Karpas-422 (cell line): ENCODE data around the gene SKAP1. TPM values are rescaled to one million over a fixed set of nuclear protein-coding genes. Genes with fewer than 3 reads are reported as not detected.
"Not testable (repeated sequence)": the region's sequence is repeated elsewhere in the genome, so short reads cannot be mapped to it uniquely, and the experiment has no call there.

Source experiments
- DNase-seq: peaks from one replicate; pipeline ENCODE4 v3.0.0-alpha.2; 2015
- H2AFZ ChIP-seq: fragments of 200-600 bp; sonication (generic); 2 replicates; pipeline ENCODE4 v1.6.1; 2014; ENCODE audit warnings: antibody characterized with exemption, low read length, mixed read lengths
- H3K27ac ChIP-seq: fragments of 200-600 bp; sonication (generic); 2 replicates; pipeline ENCODE4 v1.5.1; 2014; ENCODE audit warnings: mild to moderate bottlenecking, low read length, moderate library complexity
- H3K27me3 ChIP-seq: fragments of 200-600 bp; sonication (generic); 2 replicates; pipeline ENCODE4 v1.6.1; 2014; ENCODE audit warnings: low read length, mixed read lengths
- H3K36me3 ChIP-seq: fragments of 200-600 bp; sonication (generic); 2 replicates; pipeline ENCODE4 v1.6.1; 2014; ENCODE audit warnings: low read length, mixed read lengths; ENCODE audit not compliant: insufficient read depth
- H3K4me1 ChIP-seq: fragments of 200-600 bp; sonication (generic); 2 replicates; pipeline ENCODE4 v1.6.1; 2014; ENCODE audit warnings: mild to moderate bottlenecking, low read length, mixed read lengths
- H3K4me2 ChIP-seq: fragments of 200-600 bp; sonication (generic); 2 replicates; pipeline ENCODE4 v1.6.1; 2014; ENCODE audit warnings: low read length, low read depth, mild to moderate bottlenecking; ENCODE audit not compliant: poor library complexity, severe bottlenecking
- H3K4me3 ChIP-seq: fragments of 200-600 bp; sonication (generic); 2 replicates; pipeline ENCODE4 v1.5.1; 2014; ENCODE audit warnings: mild to moderate bottlenecking, antibody characterized with exemption, low read length, mixed read lengths
- H3K79me2 ChIP-seq: fragments of 200-600 bp; sonication (generic); 2 replicates; pipeline ENCODE4 v1.6.1; 2014; ENCODE audit warnings: mild to moderate bottlenecking, low read length, mixed read lengths
- H3K9ac ChIP-seq: fragments of 200-600 bp; sonication (generic); 2 replicates; pipeline ENCODE4 v1.6.0; 2014; ENCODE audit warnings: low read length
- H3K9me2 ChIP-seq: fragments of 200-600 bp; sonication (generic), shearing (Covaris generic); replicated peaks from 2 replicates; pipeline ENCODE4 v1.6.0; 2014; ENCODE audit warnings: mild to moderate bottlenecking, low read length, moderate library complexity; ENCODE audit not compliant: insufficient read depth
- H3K9me3 ChIP-seq: fragments of 300-700, 200-600 bp; sonication (generic); 2 replicates; pipeline ENCODE4 v1.6.1; 2014; ENCODE audit warnings: low read length, mixed read lengths
- H4K20me1 ChIP-seq: fragments of 200-600 bp; sonication (generic); 2 replicates; pipeline ENCODE4 v1.6.1; 2014; ENCODE audit warnings: mild to moderate bottlenecking, antibody characterized with exemption, low read length, low read depth; ENCODE audit not compliant: insufficient read depth
- total RNA-seq: library from RNA; depleted of rRNA; stranded (reverse); fragments of >200 nt; shearing (Covaris generic); gene quantifications from 2 replicates; pipeline ENCODE4 v1.2.3, GENCODE V29; 2014; ENCODE audit warnings: low replicate concordance

Gene SKAP1
- total RNA-seq, 1 experiment from 2014 or later: 1.2 TPM

DNA sequence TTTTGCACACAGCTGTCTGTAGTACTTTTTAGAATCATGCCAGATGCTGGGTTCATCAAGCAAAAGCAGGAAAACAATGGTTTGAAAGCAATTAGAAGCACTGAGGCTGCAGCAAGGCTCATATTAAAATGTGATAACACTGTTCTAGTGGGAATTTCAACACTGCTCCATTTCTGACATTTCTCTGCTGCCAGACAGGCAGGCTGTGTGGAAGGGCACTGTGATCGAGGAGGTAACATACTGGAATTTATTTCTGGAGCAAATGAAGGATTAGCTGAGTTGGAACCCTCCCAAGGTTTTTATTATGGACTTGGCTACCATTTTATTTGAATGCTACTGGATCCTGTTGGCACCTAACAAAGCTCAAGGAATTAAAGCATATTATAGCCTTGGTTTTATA, 66.9 kb downstream of the SKAP1 start:
- no peak overlapping the region for H3K4me2 ChIP-seq
- H2AFZ ChIP-seq: no peak overlapping the region
- no peak for DNase-seq
- H3K9me2 ChIP-seq: no peaks in the 10 kb centered on the region
- no peak overlapping the region for H3K4me3 ChIP-seq
- H3K9ac ChIP-seq: no peak overlapping the region
- H3K36me3 ChIP-seq: no peaks in the 10 kb centered on the region
- no peaks in the 10 kb centered on the region for H3K79me2 ChIP-seq
- no peak overlapping the region for H3K27ac ChIP-seq
- H4K20me1 ChIP-seq: no peaks in the 10 kb centered on the region
- no peaks in the 10 kb centered on the region for H3K4me1 ChIP-seq
- no peaks in the 10 kb centered on the region for H3K9me3 ChIP-seq
- H3K27me3 ChIP-seq: no peaks in the 10 kb centered on the region

GRCh38 chr17:48360861-48361633, 69.0 kb downstream of the SKAP1 start:
- not testable (repeated sequence) for H3K9ac ChIP-seq, DNase-seq, H3K9me3 ChIP-seq, H3K27me3 ChIP-seq, H3K79me2 ChIP-seq, H3K27ac ChIP-seq, H3K9me2 ChIP-seq, H3K4me1 ChIP-seq, H2AFZ ChIP-seq, H3K4me2 ChIP-seq, H3K4me3 ChIP-seq, H4K20me1 ChIP-seq, H3K36me3 ChIP-seq

GRCh38 chr17:48357779-48358602, 72.0 kb downstream of the SKAP1 start:
- Histone ChIP-seq H3K9me3 (no peaks in the 10 kb centered on the region), H3K4me3 (no peak overlapping the region), H3K4me2 (no peak overlapping the region), H2AFZ (no peak overlapping the region), H3K9me2 (no peaks in the 10 kb centered on the region), H3K27me3 (no peaks in the 10 kb centered on the region), H3K4me1 (no peaks in the 10 kb centered on the region), H3K36me3 (no peaks in the 10 kb centered on the region), H4K20me1 (no peaks in the 10 kb centered on the region), H3K27ac (no peak overlapping the region), H3K79me2 (no peaks in the 10 kb centered on the region), H3K9ac (no peak overlapping the region)
- no peak for DNase-seq

DNA sequence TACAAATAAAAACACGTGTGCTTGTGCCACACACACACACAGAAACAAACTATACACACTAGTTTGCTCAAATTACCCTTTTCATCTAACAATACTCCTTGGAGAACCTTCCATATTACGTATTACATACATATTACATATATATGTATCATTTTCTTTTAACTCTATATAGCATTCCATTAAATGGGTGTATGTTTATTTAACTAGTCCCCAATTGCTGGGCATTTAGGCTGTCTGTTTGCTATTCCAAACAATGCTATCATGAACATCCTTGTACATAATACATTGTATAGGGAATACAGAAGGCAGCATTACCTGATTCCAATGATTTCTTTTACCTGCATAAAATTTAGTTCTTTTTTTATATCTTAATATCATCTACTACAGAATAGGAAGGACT, 73.1 kb downstream of the SKAP1 start:
- Histone ChIP-seq H3K9ac (no peak overlapping the region), H2AFZ (no peak overlapping the region), H3K9me3 (no peaks in the 10 kb centered on the region), H3K4me3 (no peak overlapping the region), H3K4me2 (no peak overlapping the region), H3K27ac (no peak overlapping the region), H3K79me2 (no peaks in the 10 kb centered on the region), H4K20me1 (no peaks in the 10 kb centered on the region), H3K4me1 (no peaks in the 10 kb centered on the region), H3K27me3 (no peaks in the 10 kb centered on the region), H3K9me2 (no peaks in the 10 kb centered on the region), H3K36me3 (no peaks in the 10 kb centered on the region)
- DNase-seq: no peak

DNA sequence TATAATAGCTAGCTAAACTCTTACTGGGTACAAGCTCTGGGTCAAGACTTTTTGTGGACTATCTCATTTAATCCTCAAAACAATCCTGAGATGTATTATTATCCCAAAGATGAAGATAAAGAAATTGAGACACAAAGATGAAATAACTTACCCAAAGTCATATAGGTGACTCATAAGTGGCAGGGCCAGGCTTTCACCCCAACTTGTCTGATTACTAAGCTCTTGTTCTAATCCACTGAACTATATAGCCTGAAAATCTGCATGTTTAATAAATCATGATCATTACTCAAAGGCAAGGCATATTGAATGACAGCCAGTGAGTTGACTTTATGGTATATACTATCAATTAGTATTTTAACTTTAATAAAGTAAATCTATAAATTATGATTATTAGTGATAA, 77.4 kb downstream of the SKAP1 start:
- H3K9me3 ChIP-seq: no peaks in the 10 kb centered on the region
- H3K9me2 ChIP-seq: no peaks in the 10 kb centered on the region
- H3K27ac ChIP-seq: no peak overlapping the region
- H2AFZ ChIP-seq: no peak overlapping the region
- H4K20me1 ChIP-seq: no peaks in the 10 kb centered on the region
- H3K79me2 ChIP-seq: no peaks in the 10 kb centered on the region
- no peak overlapping the region for H3K4me2 ChIP-seq
- no peaks in the 10 kb centered on the region for H3K27me3 ChIP-seq
- no peak overlapping the region for H3K9ac ChIP-seq
- no peak overlapping the region for H3K4me3 ChIP-seq
- no peak for DNase-seq
- H3K36me3 ChIP-seq: no peaks in the 10 kb centered on the region
- H3K4me1 ChIP-seq: no peaks in the 10 kb centered on the region

- peak; percentile 67 for DNase-seq
Measured at GRCh38 chr17:48351911-48352332, 78.1 kb downstream of the SKAP1 start.

GRCh38 chr17:48348352-48348751, 81.7 kb downstream of the SKAP1 start:
- no peak overlapping the region for H2AFZ ChIP-seq
- no peak overlapping the region for H3K9ac ChIP-seq
- no peak overlapping the region for H3K4me3 ChIP-seq
- no peak overlapping the region for H3K27ac ChIP-seq
- no peaks in the 10 kb centered on the region for H3K9me3 ChIP-seq
- H3K36me3 ChIP-seq: no peaks in the 10 kb centered on the region
- no peak overlapping the region for H3K4me2 ChIP-seq
- no peaks in the 10 kb centered on the region for H3K27me3 ChIP-seq
- no peaks in the 10 kb centered on the region for H3K9me2 ChIP-seq
- no peaks in the 10 kb centered on the region for H3K4me1 ChIP-seq
- H4K20me1 ChIP-seq: no peaks in the 10 kb centered on the region
- no peak for DNase-seq
- H3K79me2 ChIP-seq: no peaks in the 10 kb centered on the region

More at GRCh38 chr17:48351911-48352332, 78.1 kb downstream of the SKAP1 start:
- H3K36me3 ChIP-seq: no peaks in the 10 kb centered on the region
- no peak overlapping the region for H3K4me2 ChIP-seq
- H3K9ac ChIP-seq: no peak overlapping the region
- H3K27ac ChIP-seq: no peak overlapping the region
- H3K9me2 ChIP-seq: no peaks in the 10 kb centered on the region
- no peaks in the 10 kb centered on the region for H3K4me1 ChIP-seq
- H3K27me3 ChIP-seq: no peaks in the 10 kb centered on the region
- no peaks in the 10 kb centered on the region for H3K79me2 ChIP-seq
- no peak overlapping the region for H2AFZ ChIP-seq
- H4K20me1 ChIP-seq: no peaks in the 10 kb centered on the region
- no peak overlapping the region for H3K4me3 ChIP-seq
- H3K9me3 ChIP-seq: no peaks in the 10 kb centered on the region

GRCh38 chr17:48347177-48347576, 82.8 kb downstream of the SKAP1 start:
- Histone ChIP-seq H3K4me3 (no peak overlapping the region), H3K36me3 (no peaks in the 10 kb centered on the region), H3K4me1 (no peaks in the 10 kb centered on the region), H3K27me3 (no peaks in the 10 kb centered on the region), H3K9me2 (no peaks in the 10 kb centered on the region), H2AFZ (no peak overlapping the region), H3K79me2 (no peaks in the 10 kb centered on the region), H3K9me3 (no peaks in the 10 kb centered on the region), H3K27ac (no peak overlapping the region), H4K20me1 (no peaks in the 10 kb centered on the region), H3K9ac (no peak overlapping the region), H3K4me2 (no peak overlapping the region)
- no peak for DNase-seq
